ENCODE results near the gene TRAF6.

DNA sequence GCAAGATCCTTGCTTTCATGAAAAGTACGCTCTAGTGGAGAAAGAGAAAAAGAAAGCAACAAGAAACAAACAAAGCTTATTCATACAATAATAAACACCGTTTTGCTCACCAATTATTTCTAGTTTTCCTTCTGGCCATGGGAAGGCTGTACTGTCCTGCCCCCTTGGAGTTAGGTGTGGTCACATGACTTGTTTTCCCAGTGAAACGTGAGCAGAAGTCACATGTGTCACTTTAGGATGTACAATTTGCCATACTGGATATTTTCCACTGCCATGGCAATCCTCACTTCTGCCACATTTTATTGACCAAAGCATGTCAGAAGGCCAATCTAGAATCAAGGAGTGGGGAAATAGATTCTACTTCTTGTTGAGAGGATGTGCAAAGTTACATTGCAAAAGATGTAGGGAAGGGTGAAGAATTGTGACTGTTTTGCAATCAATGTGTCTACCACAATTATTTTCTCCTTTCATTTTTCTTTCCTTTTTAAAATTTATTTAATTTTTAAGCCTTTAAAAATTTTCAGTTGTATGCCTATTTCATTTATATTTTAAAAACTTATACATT lies 24.3 kb upstream of the TRAF6 start:
- no peak for TF ChIP-seq ZNF274 (IDR thresholded peaks at IDR 0.05; ENCODE audit: low read depth, low read length)
- no peak for TF ChIP-seq SIN3A (IDR thresholded peaks at IDR 0.05; ENCODE audit: low read depth)
- no peak for TF ChIP-seq POLR2A (IDR thresholded peaks at IDR 0.05; ENCODE audit: borderline replicate concordance, extremely low read depth, insufficient read depth, insufficient read length)
- TF ChIP-seq, protein P1, sequence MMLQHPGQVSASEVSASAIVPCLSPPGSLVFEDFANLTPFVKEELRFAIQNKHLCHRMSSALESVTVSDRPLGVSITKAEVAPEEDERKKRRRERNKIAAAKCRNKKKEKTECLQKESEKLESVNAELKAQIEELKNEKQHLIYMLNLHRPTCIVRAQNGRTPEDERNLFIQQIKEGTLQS (IDR thresholded peaks at IDR 0.05), result no peak
- TF ChIP-seq, protein P2, sequence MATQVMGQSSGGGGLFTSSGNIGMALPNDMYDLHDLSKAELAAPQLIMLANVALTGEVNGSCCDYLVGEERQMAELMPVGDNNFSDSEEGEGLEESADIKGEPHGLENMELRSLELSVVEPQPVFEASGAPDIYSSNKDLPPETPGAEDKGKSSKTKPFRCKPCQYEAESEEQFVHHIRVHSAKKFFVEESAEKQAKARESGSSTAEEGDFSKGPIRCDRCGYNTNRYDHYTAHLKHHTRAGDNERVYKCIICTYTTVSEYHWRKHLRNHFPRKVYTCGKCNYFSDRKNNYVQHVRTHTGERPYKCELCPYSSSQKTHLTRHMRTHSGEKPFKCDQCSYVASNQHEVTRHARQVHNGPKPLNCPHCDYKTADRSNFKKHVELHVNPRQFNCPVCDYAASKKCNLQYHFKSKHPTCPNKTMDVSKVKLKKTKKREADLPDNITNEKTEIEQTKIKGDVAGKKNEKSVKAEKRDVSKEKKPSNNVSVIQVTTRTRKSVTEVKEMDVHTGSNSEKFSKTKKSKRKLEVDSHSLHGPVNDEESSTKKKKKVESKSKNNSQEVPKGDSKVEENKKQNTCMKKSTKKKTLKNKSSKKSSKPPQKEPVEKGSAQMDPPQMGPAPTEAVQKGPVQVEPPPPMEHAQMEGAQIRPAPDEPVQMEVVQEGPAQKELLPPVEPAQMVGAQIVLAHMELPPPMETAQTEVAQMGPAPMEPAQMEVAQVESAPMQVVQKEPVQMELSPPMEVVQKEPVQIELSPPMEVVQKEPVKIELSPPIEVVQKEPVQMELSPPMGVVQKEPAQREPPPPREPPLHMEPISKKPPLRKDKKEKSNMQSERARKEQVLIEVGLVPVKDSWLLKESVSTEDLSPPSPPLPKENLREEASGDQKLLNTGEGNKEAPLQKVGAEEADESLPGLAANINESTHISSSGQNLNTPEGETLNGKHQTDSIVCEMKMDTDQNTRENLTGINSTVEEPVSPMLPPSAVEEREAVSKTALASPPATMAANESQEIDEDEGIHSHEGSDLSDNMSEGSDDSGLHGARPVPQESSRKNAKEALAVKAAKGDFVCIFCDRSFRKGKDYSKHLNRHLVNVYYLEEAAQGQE (IDR thresholded peaks at IDR 0.05; ENCODE audit: low read depth), result no peak
- TF ChIP-seq, protein P3, sequence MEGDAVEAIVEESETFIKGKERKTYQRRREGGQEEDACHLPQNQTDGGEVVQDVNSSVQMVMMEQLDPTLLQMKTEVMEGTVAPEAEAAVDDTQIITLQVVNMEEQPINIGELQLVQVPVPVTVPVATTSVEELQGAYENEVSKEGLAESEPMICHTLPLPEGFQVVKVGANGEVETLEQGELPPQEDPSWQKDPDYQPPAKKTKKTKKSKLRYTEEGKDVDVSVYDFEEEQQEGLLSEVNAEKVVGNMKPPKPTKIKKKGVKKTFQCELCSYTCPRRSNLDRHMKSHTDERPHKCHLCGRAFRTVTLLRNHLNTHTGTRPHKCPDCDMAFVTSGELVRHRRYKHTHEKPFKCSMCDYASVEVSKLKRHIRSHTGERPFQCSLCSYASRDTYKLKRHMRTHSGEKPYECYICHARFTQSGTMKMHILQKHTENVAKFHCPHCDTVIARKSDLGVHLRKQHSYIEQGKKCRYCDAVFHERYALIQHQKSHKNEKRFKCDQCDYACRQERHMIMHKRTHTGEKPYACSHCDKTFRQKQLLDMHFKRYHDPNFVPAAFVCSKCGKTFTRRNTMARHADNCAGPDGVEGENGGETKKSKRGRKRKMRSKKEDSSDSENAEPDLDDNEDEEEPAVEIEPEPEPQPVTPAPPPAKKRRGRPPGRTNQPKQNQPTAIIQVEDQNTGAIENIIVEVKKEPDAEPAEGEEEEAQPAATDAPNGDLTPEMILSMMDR (IDR thresholded peaks at IDR 0.05 in 2 of 3, conservative IDR thresholded peaks at IDR 0.05 in 1 of 3; ENCODE audit: borderline replicate concordance in 1 of 3, insufficient read depth in 1 of 3, low read depth in 2 of 3, low read length in 2 of 3), result no peak
- no peak for TF ChIP-seq EZH2 (IDR thresholded peaks at IDR 0.05)
- TF ChIP-seq POLR2AphosphoS5 (IDR thresholded peaks at IDR 0.05; ENCODE audit: low read depth, low read length), result no peak
- TF ChIP-seq RAD21 (IDR thresholded peaks at IDR 0.05; ENCODE audit: low read depth), result no peak

Data from HCT116 (cell line).